ENCODE results near the gene MAP2.
"Not testable (repeated sequence)": the region's sequence is repeated elsewhere in the genome, so short reads cannot be mapped to it uniquely, and the experiment has no call there.

The MAP2 gene

GRCh38 chr2:209476367-209477208, 52.7 kb downstream of the MAP2 start:
- no peak for DNase-seq (ENCODE audit: low read depth)

- not testable (repeated sequence) for DNase-seq (ENCODE audit: low read depth)
Observed at GRCh38 chr2:209492296-209492695, 68.4 kb downstream of the MAP2 start.

GRCh38 chr2:209495068-209495620, 71.3 kb downstream of the MAP2 start:
- not testable (repeated sequence) for DNase-seq (ENCODE audit: low read depth)

DNA sequence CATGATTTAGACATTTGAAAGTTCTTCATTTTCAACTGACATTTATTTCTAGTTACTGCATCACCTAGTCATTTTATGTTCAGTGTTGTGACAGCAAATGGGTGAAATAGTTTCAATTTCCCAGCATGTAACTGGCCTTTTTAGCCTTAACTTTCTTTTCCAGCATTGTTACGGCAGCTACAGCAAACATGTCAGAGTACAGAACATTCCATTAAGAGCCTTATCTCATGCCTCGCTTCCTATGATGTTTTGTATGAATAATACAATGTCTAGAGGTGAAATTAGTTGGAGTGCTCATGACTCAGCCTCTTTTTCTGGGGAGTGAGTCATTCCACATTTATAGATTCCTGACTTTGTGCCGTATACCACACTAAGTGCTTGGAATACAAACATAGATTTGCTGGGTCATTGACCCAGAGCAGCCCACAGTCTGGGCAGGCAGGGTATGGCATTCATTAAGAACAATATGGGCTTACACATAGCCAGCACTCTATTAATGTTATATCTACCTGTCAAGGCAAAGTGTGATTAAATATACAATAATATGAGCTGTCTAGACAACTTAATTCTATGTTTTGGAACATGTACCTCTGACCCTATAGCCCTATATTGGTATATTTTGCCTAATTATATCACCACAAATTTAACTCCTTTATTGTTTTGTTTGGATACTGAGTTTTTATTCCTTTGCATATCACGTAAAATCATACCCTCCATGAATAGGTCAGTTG, 72.2 kb downstream of the MAP2 start:
- DNase-seq (ENCODE audit: low read depth): no peak

DNA sequence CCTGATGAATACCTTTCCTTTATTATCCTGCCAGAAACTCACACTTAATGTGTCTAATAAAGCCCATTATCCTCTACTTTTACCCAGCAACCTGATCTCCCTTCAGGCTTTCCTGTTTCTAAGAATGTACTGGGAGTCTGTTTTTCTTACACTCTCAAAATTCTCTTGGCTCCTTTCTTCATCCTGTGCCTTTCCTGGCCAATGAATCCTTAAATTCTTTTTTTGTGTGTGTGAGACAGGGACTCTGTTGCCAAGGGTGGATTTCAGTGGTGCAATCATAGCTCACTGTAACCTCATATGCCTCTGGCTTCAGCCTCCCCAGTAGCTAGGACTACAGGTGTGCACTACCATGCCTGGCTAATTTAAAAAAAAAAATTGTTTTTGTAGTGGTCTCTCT, 72.7 kb downstream of the MAP2 start:
- no peak for DNase-seq (ENCODE audit: low read depth)

- no peak for DNase-seq (ENCODE audit: low read depth)
Observed at GRCh38 chr2:209498614-209499013, 74.8 kb downstream of the MAP2 start.

GRCh38 chr2:209499069-209499468, 75.2 kb downstream of the MAP2 start:
- no peak for DNase-seq (ENCODE audit: low read depth)

DNA sequence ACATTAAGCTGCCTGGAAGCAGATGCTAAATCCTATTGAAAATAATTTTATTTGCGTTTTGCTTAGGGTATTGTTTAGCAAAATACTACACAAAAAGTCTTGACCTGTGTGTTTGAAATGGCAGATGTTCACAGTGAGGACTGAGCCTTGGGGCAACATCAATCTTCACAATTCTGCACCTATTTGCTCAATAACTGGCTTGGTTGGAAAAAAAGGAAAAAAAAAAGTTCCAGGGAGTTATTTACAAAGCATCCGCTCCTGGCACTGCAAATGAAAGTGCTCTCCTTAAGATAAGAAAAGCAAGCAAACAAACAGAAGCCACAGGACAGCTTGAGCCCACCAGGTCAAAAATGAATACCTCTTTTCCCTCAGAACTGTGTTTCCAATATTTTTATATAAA, 77.7 kb downstream of the MAP2 start:
- DNase-seq (ENCODE audit: low read depth): no peak

DNA sequence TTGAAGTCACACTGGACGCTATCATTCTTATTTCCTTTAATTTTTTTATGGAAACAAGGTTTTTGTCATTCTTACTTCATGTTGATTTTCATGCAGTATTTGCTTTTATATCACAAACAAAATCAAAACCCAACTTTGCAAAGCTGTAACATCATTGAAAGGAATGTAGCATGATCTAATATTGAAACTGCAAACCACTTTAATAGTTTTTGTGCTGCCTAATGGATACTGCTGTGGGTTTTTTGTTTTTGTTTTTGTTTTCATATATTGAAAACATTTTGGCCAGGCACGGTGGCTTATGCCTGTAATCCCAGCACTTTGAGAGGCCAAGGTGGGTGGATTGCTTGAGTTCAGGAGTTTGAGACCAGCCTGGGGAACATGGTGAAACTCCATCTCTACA, 81.6 kb downstream of the MAP2 start:
- DNase-seq (ENCODE audit: low read depth): no peak

DNA sequence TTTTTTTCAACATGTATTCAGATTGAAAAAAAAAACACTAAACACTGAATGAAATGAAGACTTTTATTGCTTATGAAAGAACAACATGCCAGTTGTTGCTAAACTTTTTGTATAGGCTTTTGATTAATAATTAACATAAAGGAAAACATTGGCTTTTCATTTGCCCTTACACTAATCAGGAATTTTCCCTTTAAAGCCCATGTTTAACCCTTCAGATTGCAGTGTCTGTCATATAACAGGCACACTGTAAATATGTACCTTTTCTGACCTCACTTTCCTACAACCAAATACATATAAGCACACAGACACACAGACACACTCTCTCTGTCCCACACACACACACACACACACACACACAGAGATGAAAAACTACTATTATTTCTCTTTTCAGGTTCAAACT, 84.4 kb downstream of the MAP2 start:
- DNase-seq (ENCODE audit: low read depth): no peak

DNA sequence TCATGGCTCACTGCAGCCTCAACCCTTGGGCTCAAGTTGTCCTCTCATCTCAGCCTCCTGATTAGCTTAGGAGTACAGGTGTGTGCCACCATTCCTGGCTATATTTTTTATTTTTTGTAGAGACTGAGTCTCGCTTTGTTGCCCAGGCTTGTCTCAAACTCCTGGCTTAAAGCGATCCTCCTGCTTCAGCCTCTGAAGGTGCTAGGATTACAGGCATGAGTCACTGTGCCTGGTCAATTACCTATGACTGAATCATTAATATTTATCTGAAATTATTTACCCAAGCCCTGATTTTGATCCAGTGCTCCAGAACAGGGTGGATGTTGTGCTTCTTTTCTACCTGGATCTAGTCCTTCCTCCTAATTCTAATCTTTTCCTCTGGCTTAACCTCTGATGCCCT, 87.8 kb downstream of the MAP2 start:
- DNase-seq (ENCODE audit: low read depth): no peak

DNA sequence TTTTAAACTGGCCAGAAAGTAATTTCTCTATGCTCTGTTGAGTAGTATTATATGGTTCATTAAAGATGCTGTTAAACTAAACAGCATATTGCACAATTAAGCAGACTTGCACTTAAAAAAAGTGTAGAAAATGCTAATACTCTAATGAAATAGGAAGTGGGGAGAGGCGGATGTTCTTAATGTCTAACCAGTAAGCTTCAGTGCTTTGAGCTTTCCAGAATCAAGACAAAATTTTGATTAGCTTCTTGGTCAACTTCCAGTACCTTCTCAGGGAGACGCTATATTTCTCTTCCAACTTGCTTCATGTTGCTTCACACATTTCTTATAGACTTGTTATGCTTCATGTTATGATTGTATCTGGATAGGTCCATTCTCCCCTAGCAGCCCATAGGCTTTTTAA, 89.1 kb downstream of the MAP2 start:
- DNase-seq (ENCODE audit: low read depth): no peak

DNA sequence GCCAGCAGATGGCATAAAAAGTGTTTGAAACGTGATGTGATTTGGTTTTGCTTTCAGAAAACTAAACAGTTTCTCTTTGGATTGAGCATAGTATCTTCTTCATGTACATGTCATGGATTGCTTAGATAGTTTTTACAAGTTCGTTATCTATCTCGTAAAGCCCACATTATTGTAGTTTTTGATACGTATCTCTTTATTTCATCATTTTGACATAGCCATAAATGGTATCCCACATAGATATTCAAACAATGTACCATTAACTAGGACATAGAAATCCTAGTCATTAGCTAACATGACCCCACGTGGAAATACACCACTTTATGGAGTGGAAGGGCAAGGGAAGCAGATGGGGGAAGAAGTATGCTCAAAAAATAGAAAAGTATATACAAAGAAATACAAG, 93.6 kb downstream of the MAP2 start:
- no peak for DNase-seq (ENCODE audit: low read depth)

- DNase-seq (ENCODE audit: low read depth): no peak
Observed at GRCh38 chr2:209519271-209519670, 95.4 kb downstream of the MAP2 start.

GRCh38 chr2:209519906-209520305, 96.1 kb downstream of the MAP2 start:
- no peak for DNase-seq (ENCODE audit: low read depth)

DNA sequence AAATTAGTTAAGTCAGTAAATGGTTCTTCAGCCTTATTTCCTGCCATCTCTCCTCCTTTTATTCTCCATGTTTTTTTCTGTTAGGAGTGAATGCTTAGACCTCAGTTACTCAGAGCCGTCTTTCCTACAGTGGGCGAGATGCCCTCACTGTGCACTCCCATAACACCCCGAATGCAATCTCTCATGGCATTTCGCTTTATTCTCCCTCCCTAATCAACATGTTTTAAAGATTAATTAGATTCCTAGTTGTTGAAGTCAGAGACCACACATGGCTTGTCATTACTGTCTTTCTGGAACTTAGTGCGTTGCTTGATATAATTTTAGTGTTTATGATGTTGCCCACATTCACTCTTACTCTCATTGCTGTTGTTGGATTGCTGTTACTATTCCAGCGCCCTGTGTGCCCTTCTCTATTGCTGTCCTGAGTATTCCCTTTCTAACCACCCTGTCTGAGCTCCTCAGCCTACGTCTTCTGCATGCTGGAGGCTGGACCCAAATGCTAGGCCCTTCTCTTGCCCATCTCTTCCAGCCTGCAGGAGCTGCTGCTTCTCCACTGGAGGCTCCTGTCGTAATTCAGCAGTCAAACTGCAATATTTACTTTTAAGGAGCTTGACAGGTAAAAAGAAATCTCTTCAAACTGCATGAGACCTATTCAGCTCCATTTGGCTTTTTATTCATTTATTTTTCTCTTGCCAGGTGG, 99.3 kb downstream of the MAP2 start:
- no peak for DNase-seq (ENCODE audit: low read depth)

- DNase-seq (ENCODE audit: low read depth): no peak
Observed at GRCh38 chr2:209523867-209524266, 100.0 kb downstream of the MAP2 start.

DNA sequence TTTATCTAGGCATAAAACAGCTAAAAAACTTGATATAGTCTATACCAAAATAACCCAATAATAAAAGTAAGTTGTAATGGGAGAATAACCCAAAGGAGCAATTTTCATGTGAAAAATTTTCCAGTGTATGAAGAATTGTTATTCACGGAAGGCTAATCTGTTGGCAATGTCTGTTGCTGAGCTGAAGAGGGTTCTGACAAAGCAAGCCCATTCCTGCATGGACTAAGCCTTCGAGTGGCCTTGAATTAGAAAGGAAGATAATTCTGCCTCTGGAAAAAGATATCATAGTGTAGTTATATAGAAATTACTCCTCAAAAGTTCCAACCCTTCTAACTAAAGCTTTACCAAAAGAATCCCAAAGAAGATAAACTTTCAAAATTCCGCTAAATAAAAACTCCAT, 101.5 kb downstream of the MAP2 start:
- DNase-seq (ENCODE audit: low read depth): no peak

GRCh38 chr2:209525834-209526281, 102.0 kb downstream of the MAP2 start:
- DNase-seq (ENCODE audit: low read depth): no peak

DNA sequence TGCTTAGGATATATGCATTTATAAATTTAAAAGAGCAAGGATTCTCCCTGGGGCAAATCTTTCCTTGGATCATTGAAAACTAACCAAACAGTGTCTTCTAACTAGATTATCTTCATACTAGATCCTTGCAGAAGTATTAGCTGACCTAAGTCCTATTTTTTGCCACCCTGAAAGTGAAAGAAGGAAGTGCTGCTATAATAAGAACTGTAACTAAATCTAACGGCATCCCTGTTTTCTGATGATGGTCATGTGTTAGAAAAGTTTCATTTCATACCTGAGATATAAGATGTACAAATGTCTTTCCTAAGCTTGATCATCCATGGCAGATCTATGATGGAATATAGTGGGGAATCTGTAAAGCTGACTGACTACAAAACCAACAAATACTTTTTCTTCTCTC, 102.7 kb downstream of the MAP2 start:
- DNase-seq (ENCODE audit: low read depth): no peak

DNA sequence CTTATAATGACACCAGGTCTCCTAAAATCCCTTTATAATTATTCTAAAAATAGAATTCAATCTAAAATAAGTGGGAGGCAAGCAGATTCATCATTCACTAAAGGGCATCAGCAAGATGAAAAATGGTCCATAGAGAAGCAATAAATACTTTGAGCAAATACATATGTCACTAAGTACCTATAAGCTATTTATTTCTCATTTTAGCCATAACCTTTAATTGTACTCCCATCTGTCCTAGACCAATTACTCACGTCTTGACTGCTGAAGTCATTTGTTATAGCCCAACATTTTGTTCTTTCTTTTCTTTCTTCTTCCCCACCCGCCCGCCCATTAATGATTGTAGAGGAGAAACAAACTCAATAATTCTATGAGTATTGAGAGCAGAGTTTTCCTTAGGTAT, 105.7 kb downstream of the MAP2 start:
- DNase-seq (ENCODE audit: low read depth): no peak

DNA sequence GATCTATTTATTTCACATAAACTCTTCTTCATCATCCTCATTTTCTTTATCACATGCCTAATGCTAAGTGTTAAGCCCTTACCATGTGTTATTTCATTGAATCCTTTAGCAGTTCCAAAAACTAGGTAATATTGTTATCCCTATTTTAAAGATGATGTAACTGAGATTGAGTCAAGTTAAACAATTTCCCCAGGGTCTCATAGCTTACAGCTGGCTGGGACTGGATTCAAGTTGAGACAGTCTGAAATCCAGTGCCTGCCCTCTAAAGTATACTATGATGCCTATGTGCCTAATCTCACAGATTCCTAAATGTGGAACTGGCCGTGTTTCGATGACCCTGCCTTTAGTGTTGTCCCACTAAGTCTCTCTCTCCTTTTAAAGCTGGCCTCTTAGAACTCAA, 108.5 kb downstream of the MAP2 start:
- no peak for DNase-seq (ENCODE audit: low read depth)

GRCh38 chr2:209533391-209533790, 109.5 kb downstream of the MAP2 start:
- no peak for DNase-seq (ENCODE audit: low read depth)

Measured in activated T-cell treated with anti-CD3 and anti-CD28 coated beads for 24 hours (primary cell).